CD4-positive, alpha-beta T cell treated with Interferon alpha-2 for 1 hour (primary cell): ENCODE data around the gene SGCD.

Experiments used
- DNase-seq, 2 donors: peaks; one replicate each; pipeline ENCODE4 v3.0.0-alpha.2; 2020 to 2022

The SGCD gene

GRCh38 chr5:156363861-156364260 is 36.9 kb downstream of the SGCD start:
- no peak for DNase-seq

- DNase-seq = no peak
Observed at GRCh38 chr5:156366521-156366920, 39.6 kb downstream of the SGCD start.

GRCh38 chr5:156367597-156367996 is 40.6 kb downstream of the SGCD start:
- no peak for DNase-seq

- no peak for DNase-seq
Observed at GRCh38 chr5:156375895-156376495, 49.0 kb downstream of the SGCD start.

- no peak for DNase-seq
Observed at GRCh38 chr5:156376751-156377150, 49.8 kb downstream of the SGCD start.

GRCh38 chr5:156378159-156378558 is 51.2 kb downstream of the SGCD start:
- DNase-seq = no peak

- no peak for DNase-seq
Observed at GRCh38 chr5:156379206-156379605, 52.2 kb downstream of the SGCD start.

- DNase-seq = no peak
Observed at GRCh38 chr5:156380848-156381247, 53.9 kb downstream of the SGCD start.

- DNase-seq = no peak
Observed at GRCh38 chr5:156383510-156384265, 56.7 kb downstream of the SGCD start.

GRCh38 chr5:156385416-156385815 is 58.5 kb downstream of the SGCD start:
- DNase-seq = no peak

GRCh38 chr5:156386976-156387375 is 60.0 kb downstream of the SGCD start:
- no peak for DNase-seq

- DNase-seq = no peak
Observed at GRCh38 chr5:156387391-156387790, 60.4 kb downstream of the SGCD start.

GRCh38 chr5:156388233-156388632 is 61.3 kb downstream of the SGCD start:
- no peak for DNase-seq

GRCh38 chr5:156391139-156391538 is 64.2 kb downstream of the SGCD start:
- no peak for DNase-seq

GRCh38 chr5:156393980-156394379 is 67.0 kb downstream of the SGCD start:
- no peak for DNase-seq

GRCh38 chr5:156394642-156395305 is 67.8 kb downstream of the SGCD start:
- DNase-seq = no peak

GRCh38 chr5:156395306-156395675 is 68.3 kb downstream of the SGCD start:
- DNase-seq = no peak

- no peak for DNase-seq
Observed at GRCh38 chr5:156396063-156396829, 69.3 kb downstream of the SGCD start.

- no peak for DNase-seq
Observed at GRCh38 chr5:156396830-156397081, 69.8 kb downstream of the SGCD start.

GRCh38 chr5:156399323-156399722 is 72.4 kb downstream of the SGCD start:
- no peak for DNase-seq

- no peak for DNase-seq
Observed at GRCh38 chr5:156400231-156400986, 73.4 kb downstream of the SGCD start.

GRCh38 chr5:156401804-156402203 is 74.8 kb downstream of the SGCD start:
- no peak for DNase-seq

- DNase-seq = peak; percentile 55 to 68
Observed at GRCh38 chr5:156402387-156402921, 75.5 kb downstream of the SGCD start.
